Karpas-422 (cell line): Measurements from ENCODE around the gene MEGF6. TPM values are rescaled to one million over a fixed set of nuclear protein-coding genes. Genes with fewer than 3 reads are reported as not detected.

ENCODE experiments used
- DNase-seq: peaks from one replicate; pipeline ENCODE4 v3.0.0-alpha.2; 2015
- H2AFZ ChIP-seq: fragments of 200-600 bp; sonication (generic); 2 replicates; pipeline ENCODE4 v1.6.1; 2014; ENCODE audit warnings: antibody characterized with exemption, low read length, mixed read lengths
- H3K27ac ChIP-seq: fragments of 200-600 bp; sonication (generic); 2 replicates; pipeline ENCODE4 v1.5.1; 2014; ENCODE audit warnings: mild to moderate bottlenecking, low read length, moderate library complexity
- H3K27me3 ChIP-seq: fragments of 200-600 bp; sonication (generic); 2 replicates; pipeline ENCODE4 v1.6.1; 2014; ENCODE audit warnings: low read length, mixed read lengths
- H3K36me3 ChIP-seq: fragments of 200-600 bp; sonication (generic); 2 replicates; pipeline ENCODE4 v1.6.1; 2014; ENCODE audit warnings: low read length, mixed read lengths; ENCODE audit not compliant: insufficient read depth
- H3K4me1 ChIP-seq: fragments of 200-600 bp; sonication (generic); 2 replicates; pipeline ENCODE4 v1.6.1; 2014; ENCODE audit warnings: mild to moderate bottlenecking, low read length, mixed read lengths
- H3K4me2 ChIP-seq: fragments of 200-600 bp; sonication (generic); 2 replicates; pipeline ENCODE4 v1.6.1; 2014; ENCODE audit warnings: low read length, low read depth, mild to moderate bottlenecking; ENCODE audit not compliant: poor library complexity, severe bottlenecking
- H3K4me3 ChIP-seq: fragments of 200-600 bp; sonication (generic); 2 replicates; pipeline ENCODE4 v1.5.1; 2014; ENCODE audit warnings: mild to moderate bottlenecking, antibody characterized with exemption, low read length, mixed read lengths
- H3K79me2 ChIP-seq: fragments of 200-600 bp; sonication (generic); 2 replicates; pipeline ENCODE4 v1.6.1; 2014; ENCODE audit warnings: mild to moderate bottlenecking, low read length, mixed read lengths
- H3K9ac ChIP-seq: fragments of 200-600 bp; sonication (generic); 2 replicates; pipeline ENCODE4 v1.6.0; 2014; ENCODE audit warnings: low read length
- H3K9me2 ChIP-seq: fragments of 200-600 bp; sonication (generic), shearing (Covaris generic); replicated peaks from 2 replicates; pipeline ENCODE4 v1.6.0; 2014; ENCODE audit warnings: mild to moderate bottlenecking, low read length, moderate library complexity; ENCODE audit not compliant: insufficient read depth
- H3K9me3 ChIP-seq: fragments of 300-700, 200-600 bp; sonication (generic); 2 replicates; pipeline ENCODE4 v1.6.1; 2014; ENCODE audit warnings: low read length, mixed read lengths
- H4K20me1 ChIP-seq: fragments of 200-600 bp; sonication (generic); 2 replicates; pipeline ENCODE4 v1.6.1; 2014; ENCODE audit warnings: mild to moderate bottlenecking, antibody characterized with exemption, low read length, low read depth; ENCODE audit not compliant: insufficient read depth
- total RNA-seq: library from RNA; depleted of rRNA; stranded (reverse); fragments of >200 nt; shearing (Covaris generic); gene quantifications from 2 replicates; pipeline ENCODE4 v1.2.3, GENCODE V29; 2014; ENCODE audit warnings: low replicate concordance

The MEGF6 gene
- total RNA-seq, 1 experiment from 2014 or later: not detected

- no peaks in the 10 kb centered on the region for H3K9me2 ChIP-seq
- no peak for DNase-seq
- no peaks in the 10 kb centered on the region for H3K36me3 ChIP-seq
- H3K9ac ChIP-seq: no peak overlapping the region
- no peaks in the 10 kb centered on the region for H3K27me3 ChIP-seq
- no peak overlapping the region for H2AFZ ChIP-seq
- H4K20me1 ChIP-seq: no peaks in the 10 kb centered on the region
- H3K4me3 ChIP-seq: no peak overlapping the region
- no peaks in the 10 kb centered on the region for H3K9me3 ChIP-seq
- no peaks in the 10 kb centered on the region for H3K79me2 ChIP-seq
- no peaks in the 10 kb centered on the region for H3K4me1 ChIP-seq
- no peak overlapping the region for H3K4me2 ChIP-seq
- no peak overlapping the region for H3K27ac ChIP-seq
Measured at GRCh38 chr1:3465091-3465934, 146.0 kb downstream of the MEGF6 start.

- Histone ChIP-seq H3K4me1 (no peaks in the 10 kb centered on the region), H2AFZ (no peak overlapping the region), H3K9ac (no peak overlapping the region), H4K20me1 (no peaks in the 10 kb centered on the region), H3K27ac (no peak overlapping the region), H3K9me2 (no peaks in the 10 kb centered on the region), H3K36me3 (no peaks in the 10 kb centered on the region), H3K79me2 (no peaks in the 10 kb centered on the region), H3K4me3 (no peak overlapping the region), H3K4me2 (no peak overlapping the region), H3K27me3 (no peaks in the 10 kb centered on the region), H3K9me3 (no peaks in the 10 kb centered on the region)
- no peak for DNase-seq
Measured at GRCh38 chr1:3464649-3465025, 146.7 kb downstream of the MEGF6 start.

- no peaks in the 10 kb centered on the region for H3K9me3 ChIP-seq
- DNase-seq: no peak
- H3K27ac ChIP-seq: no peak overlapping the region
- no peak overlapping the region for H2AFZ ChIP-seq
- H3K4me2 ChIP-seq: no peak overlapping the region
- H3K4me1 ChIP-seq: no peaks in the 10 kb centered on the region
- H3K9me2 ChIP-seq: no peaks in the 10 kb centered on the region
- no peaks in the 10 kb centered on the region for H4K20me1 ChIP-seq
- no peak overlapping the region for H3K9ac ChIP-seq
- H3K36me3 ChIP-seq: no peaks in the 10 kb centered on the region
- no peaks in the 10 kb centered on the region for H3K79me2 ChIP-seq
- H3K27me3 ChIP-seq: no peaks in the 10 kb centered on the region
- H3K4me3 ChIP-seq: no peak overlapping the region
Measured at GRCh38 chr1:3463891-3464648, 147.2 kb downstream of the MEGF6 start.

GRCh38 chr1:3463408-3463863 lies 147.9 kb downstream of the MEGF6 start:
- DNase-seq: no peak
- no peak overlapping the region for H3K27ac ChIP-seq

DNA sequence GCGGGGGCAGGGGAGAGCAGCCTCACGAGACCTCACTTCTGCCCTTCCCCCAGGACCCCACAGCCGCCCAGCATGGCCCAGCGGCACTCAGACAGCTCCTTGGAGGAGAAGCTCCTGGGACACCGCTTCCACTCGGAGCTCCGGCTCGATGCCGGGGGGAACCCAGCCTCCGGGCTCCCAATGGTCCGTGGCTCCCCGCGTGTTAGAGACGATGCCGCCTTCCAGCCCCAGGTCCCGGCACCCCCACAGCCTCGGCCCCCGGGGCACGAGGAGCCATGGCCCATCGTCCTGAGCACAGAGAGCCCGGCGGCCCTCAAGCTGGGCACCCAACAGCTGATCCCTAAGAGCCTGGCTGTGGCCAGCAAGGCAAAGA lies 148.3 kb downstream of the MEGF6 start:
- Histone ChIP-seq H3K4me2 (no peak overlapping the region), H3K9ac (no peak overlapping the region), H3K9me3 (no peaks in the 10 kb centered on the region), H3K79me2 (no peaks in the 10 kb centered on the region), H4K20me1 (no peaks in the 10 kb centered on the region), H2AFZ (no peak overlapping the region), H3K4me1 (no peaks in the 10 kb centered on the region), H3K4me3 (no peak overlapping the region), H3K36me3 (no peaks in the 10 kb centered on the region), H3K9me2 (no peaks in the 10 kb centered on the region), H3K27me3 (no peaks in the 10 kb centered on the region), H3K27ac (no peak overlapping the region)
- DNase-seq: no peak

More at GRCh38 chr1:3463408-3463863, 147.9 kb downstream of the MEGF6 start:
- Histone ChIP-seq H3K4me1 (no peaks in the 10 kb centered on the region), H3K9me2 (no peaks in the 10 kb centered on the region), H3K9me3 (no peaks in the 10 kb centered on the region), H3K27me3 (no peaks in the 10 kb centered on the region), H2AFZ (no peak overlapping the region), H4K20me1 (no peaks in the 10 kb centered on the region), H3K9ac (no peak overlapping the region), H3K79me2 (no peaks in the 10 kb centered on the region), H3K4me3 (no peak overlapping the region), H3K36me3 (no peaks in the 10 kb centered on the region), H3K4me2 (no peak overlapping the region)

GRCh38 chr1:3462356-3463012 lies 148.8 kb downstream of the MEGF6 start:
- Histone ChIP-seq H3K79me2 (no peaks in the 10 kb centered on the region), H3K4me3 (no peak overlapping the region), H3K9ac (no peak overlapping the region), H3K9me3 (no peaks in the 10 kb centered on the region), H3K9me2 (no peaks in the 10 kb centered on the region), H3K4me1 (no peaks in the 10 kb centered on the region), H3K36me3 (no peaks in the 10 kb centered on the region), H3K27ac (no peak overlapping the region), H3K4me2 (no peak overlapping the region), H4K20me1 (no peaks in the 10 kb centered on the region), H2AFZ (no peak overlapping the region), H3K27me3 (no peaks in the 10 kb centered on the region)
- no peak for DNase-seq

DNA sequence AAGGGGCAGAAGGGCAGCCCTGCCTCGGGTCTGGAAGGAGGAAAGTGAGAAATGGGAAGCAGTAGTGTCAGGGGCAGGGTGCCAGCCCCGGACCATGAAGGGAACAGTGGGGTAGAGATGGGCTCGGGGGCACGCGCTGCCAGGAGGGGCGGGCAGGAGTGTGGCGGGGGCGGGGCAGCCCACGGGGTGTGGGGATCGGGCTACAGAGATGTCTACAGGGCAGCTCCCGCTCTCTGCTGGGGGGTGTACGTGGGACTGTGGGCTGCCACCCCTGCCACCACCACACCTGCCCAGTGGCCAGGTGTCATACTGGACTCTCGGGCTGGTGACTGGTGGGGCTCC lies 149.4 kb downstream of the MEGF6 start:
- H3K4me2 ChIP-seq: no peak overlapping the region
- no peaks in the 10 kb centered on the region for H3K27me3 ChIP-seq
- no peak for DNase-seq
- no peak overlapping the region for H3K9ac ChIP-seq
- no peaks in the 10 kb centered on the region for H3K4me1 ChIP-seq
- H3K9me2 ChIP-seq: no peaks in the 10 kb centered on the region
- H3K79me2 ChIP-seq: no peaks in the 10 kb centered on the region
- H3K36me3 ChIP-seq: no peaks in the 10 kb centered on the region
- H2AFZ ChIP-seq: no peak overlapping the region
- no peak overlapping the region for H3K4me3 ChIP-seq
- H3K9me3 ChIP-seq: no peaks in the 10 kb centered on the region
- H4K20me1 ChIP-seq: no peaks in the 10 kb centered on the region
- no peak overlapping the region for H3K27ac ChIP-seq

DNA sequence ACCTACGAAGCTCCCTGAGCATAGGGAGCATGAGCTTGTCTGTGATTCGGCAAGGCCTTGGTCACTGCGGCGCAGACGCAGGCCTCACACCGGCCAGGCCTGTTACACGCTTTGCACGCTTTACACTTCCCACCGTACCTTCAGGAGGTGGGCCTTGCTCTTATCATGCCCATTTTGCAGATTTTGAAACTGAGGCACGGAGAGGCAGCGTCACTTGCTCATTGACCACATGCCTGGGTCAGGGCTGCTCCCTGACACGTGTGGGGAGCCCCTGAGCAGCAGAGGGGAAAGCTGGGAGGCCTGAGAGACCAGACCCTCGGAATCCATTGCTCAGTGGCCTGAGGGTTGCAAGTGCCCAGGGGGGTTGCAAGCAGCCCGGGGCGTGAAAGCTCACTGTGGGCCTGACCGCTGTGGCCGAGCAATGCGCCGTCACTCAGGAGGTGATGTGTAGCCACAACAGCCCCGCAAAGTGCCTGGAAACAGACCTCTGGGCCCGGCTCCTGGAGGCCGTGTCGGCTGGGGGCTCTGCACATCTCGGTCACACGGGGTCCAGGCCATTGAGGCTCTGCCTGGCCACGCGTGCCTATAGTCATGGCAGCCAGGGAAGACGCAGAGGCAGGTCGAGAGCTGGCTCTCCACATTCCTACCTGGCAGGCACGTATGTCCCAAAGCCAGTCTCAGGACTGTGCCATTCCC lies 149.9 kb downstream of the MEGF6 start:
- Histone ChIP-seq H3K27me3 (no peaks in the 10 kb centered on the region), H3K27ac (no peak overlapping the region), H3K9me2 (no peaks in the 10 kb centered on the region), H4K20me1 (no peaks in the 10 kb centered on the region), H3K4me3 (no peak overlapping the region), H3K36me3 (no peaks in the 10 kb centered on the region), H3K4me1 (no peaks in the 10 kb centered on the region), H3K79me2 (no peaks in the 10 kb centered on the region), H2AFZ (no peak overlapping the region), H3K9me3 (no peaks in the 10 kb centered on the region), H3K9ac (no peak overlapping the region), H3K4me2 (no peak overlapping the region)
- no peak for DNase-seq
